ELR (cell line): Measurements from ENCODE around the gene MET.
A peak's percentile ranks its signal among the peaks of the same experiment; 100 is the strongest.

ENCODE experiments used
- DNase-seq: peaks from one replicate; pipeline ENCODE4 v3.0.0-alpha.2; 2015; ENCODE audit warnings: low read depth

Gene MET

GRCh38 chr7:116665332-116665996, 6.5 kb upstream of the MET start:
- no peak for DNase-seq

DNA sequence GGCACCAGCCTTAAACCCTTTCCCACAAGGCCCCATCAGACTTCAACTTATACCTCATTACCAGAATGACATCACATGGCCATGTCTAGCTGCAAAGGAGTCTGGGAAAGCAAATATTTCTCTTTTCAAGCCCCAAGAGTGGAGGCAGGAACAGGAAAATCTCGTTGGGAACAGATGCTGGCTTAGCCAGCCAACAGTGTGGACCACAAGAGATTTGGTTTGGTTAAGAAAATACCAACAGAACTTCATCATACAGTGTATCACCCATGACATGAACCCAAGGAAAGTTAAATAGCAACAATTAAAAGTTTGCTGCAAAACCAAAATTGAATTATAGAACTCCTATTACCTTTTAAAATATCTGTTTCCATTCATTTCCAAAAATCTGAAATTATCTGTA, 2.2 kb upstream of the MET start:
- DNase-seq, result no peak

GRCh38 chr7:116670409-116671015, 1.5 kb upstream of the MET start:
- no peak for DNase-seq

DNA sequence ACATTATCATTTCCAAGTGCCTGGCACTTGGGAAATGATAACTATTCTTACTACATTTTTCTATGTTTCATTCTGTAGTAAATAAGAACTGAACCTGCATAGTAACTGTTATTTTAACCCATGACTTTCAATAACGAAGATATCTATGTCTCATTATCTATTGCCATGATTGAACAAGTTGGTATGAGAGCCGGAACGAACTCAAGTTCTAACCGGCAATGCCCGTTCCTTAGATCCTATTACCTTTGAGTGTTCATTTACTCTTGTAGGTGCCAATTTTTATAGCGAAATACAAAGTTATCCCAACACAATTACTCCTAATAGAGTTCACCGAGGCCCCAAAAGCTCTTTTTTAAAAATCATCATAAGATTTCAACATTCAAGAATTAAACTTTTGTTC, 885 bp upstream of the MET start:
- no peak for DNase-seq

- DNase-seq, result peak; percentile 76
Observed at GRCh38 chr7:116672596-116673456, 830 bp downstream of the MET start.

- DNase-seq, result no peak
Observed at GRCh38 chr7:116673457-116673865, 1.5 kb downstream of the MET start.

DNA sequence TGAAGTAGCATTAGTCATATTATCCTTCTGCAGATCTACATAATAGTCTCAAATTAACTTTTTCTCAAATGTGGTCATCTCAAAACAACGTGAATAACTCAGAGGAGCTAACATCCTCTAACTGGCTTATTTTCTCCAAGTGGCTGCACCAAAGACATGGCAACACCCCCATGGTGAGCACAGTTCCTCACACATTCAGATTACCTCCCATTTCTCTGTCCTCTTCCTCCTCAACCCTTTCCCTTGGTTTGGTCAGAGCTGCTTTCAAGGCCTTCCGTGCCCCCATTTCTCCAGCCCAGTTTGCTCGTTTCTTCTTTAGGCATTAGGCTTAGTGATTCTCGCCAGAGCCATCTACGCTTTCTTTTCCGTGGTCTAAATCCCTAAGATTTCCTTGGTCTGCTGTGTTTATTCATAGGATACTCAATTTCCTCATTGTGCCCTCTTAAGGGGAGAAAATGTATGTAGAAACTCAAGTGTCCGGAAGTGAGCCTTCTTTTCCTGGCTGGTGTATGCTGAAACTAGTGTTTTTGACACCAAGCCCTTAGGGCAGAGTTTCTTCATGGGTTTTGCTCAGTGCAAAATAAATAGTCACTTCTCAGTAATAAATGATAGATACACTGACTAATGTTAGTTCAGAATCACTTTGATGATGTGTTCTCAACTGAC, 2.6 kb downstream of the MET start:
- peak; percentile 78 for DNase-seq

- DNase-seq, result no peak
Observed at GRCh38 chr7:116675812-116676355, 3.9 kb downstream of the MET start.

DNA sequence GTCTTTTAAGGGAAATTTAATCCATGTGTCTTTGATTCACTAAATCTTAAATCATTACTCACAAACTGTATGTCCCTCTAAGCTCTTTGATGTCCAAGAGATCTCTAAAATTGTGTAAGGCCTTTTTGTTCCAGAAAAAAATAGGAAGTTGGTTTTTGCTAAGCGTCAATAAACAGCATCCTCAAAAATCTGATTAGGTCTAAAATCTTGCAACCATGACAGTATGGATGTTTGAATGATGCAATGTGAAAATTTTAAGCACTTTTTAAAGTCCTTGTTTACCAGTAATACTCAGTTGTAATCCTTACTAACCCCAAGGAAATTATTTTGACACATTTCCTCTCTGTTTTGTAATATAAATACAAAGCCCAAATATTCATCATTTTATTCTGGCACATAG, 6.8 kb downstream of the MET start:
- DNase-seq, result no peak

DNA sequence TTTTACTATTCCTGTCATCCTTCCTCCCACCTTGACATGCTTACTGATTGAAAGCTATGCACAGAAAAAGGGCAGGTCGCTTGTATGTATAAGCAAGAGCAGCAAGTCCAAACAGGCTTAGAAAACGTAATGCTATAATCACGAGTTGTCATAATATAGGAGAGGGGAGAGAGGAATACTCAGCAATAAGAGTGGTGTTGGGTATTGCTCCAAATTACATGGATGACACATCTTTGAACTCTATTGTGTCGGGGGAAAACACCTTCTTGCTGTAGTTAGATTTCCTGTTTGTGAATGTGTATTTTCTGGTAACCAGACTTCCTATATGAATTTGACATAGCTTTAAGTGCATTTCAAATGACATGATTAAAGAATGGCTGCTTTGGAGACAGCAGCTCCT, 7.5 kb downstream of the MET start:
- DNase-seq, result no peak

DNA sequence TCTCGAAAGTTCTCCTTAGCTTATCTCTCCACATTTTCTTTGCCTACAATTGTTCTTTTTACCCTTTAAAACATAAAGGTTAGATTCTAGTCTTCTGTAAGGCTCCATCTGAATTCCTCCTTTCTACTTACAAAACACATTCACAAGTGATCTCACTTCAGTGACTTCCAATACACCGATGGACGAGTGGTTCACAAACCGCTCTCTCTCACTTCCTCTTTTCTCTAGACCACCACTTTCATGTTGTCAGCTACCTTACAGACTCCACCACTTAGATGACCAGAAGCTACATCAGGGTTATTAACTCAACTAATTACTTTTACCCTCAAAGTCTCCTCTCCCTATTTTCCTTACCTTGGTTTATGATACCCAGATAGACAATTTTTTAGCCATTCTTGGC, 11.8 kb downstream of the MET start:
- no peak for DNase-seq

DNA sequence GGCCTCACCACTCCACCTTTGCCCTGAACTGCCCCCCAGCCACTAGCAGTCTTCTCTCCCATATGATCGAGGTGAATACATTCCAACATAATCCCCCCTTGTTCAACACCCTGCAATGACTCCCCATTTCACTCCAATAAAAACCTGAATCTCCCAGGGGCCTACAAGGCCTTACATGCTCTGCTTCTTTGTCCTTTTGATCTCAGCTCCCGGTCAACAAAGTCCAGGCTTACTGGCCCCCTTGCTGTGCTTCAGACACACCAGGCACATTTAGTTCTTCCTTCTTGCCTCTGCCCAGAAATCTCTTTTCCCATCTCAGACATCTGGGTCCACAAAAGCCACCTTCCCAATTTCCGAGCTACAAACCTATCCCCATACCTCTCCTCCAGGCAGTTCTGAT, 14.0 kb downstream of the MET start:
- DNase-seq, result no peak

DNA sequence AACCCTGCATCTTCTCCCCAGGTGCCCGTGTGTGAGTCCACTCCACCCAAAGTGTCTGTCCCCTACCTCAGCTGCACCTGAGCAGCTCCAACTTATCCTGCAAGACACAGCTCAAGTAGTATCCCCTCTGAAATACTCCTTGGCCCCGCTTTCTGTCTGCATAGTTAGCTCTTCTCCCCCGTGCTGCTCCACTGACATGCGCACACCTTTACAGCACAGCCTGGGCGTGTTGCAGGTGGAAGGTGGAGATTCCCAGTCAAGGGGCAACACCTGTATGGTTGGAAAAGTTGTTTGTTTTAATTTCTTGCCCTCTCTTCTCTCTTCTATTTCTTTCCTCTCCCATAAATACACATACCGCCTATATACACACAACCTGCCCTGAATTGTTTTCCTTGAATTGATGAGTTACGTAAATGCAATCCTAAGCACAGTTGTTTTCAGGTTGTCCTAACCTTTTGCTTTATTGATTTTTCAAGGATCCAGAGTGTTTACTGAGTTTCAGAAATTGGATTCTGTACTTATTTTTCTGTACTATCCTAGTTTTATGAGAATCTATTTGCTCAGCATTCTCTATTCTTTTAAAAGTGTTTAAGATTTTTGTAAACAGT, 14.9 kb downstream of the MET start:
- DNase-seq, result no peak

- peak; percentile 91 for DNase-seq
Observed at GRCh38 chr7:116687801-116688201, 15.8 kb downstream of the MET start.

DNA sequence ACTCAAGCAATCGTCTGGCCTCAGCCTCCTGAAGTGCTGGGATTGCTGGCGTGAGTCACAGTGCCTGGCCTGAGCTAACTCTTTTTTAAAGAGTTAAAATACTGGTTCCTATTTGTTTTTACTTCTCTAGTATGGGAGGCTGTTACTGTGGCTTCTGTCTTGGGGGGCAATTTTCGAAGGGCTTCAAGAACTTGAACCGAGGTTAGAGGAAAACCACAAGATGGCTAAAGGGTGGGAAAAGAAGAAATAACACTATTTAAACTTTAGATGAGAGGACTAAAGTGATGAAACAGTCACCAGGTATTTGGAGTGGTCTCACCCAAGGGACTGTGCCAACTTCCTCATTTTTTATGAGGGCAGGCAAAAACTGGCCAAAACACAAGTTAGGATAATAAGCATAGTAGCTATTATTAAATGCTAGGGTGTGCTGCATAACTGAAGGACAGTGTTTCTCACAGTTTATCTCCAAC, 17.8 kb downstream of the MET start:
- peak; percentile 48 for DNase-seq

- peak; percentile 63 for DNase-seq
Observed at GRCh38 chr7:116691664-116692063, 19.7 kb downstream of the MET start.

GRCh38 chr7:116692401-116693308, 20.7 kb downstream of the MET start:
- peak; percentile 86 for DNase-seq

- DNase-seq, result no peak
Observed at GRCh38 chr7:116696707-116697106, 24.7 kb downstream of the MET start.

DNA sequence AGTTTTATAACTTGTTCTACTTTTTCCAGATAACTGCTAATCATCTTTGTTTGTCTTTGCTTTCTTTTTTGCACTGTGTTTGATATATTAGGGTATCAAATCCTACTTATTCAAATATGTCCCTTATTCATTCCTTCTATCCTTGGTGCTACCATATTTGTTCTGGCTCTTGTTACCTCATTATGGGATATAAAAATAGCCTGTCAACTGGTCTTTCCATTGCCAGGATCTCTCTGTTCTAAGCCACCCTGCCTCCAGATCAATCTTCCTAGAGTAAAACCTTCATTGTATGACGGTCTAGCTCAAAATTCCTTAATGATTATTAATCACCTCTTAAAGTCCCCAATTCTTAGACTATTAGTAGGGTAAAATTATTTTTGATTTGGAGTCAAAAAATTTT, 25.2 kb downstream of the MET start:
- DNase-seq, result no peak

DNA sequence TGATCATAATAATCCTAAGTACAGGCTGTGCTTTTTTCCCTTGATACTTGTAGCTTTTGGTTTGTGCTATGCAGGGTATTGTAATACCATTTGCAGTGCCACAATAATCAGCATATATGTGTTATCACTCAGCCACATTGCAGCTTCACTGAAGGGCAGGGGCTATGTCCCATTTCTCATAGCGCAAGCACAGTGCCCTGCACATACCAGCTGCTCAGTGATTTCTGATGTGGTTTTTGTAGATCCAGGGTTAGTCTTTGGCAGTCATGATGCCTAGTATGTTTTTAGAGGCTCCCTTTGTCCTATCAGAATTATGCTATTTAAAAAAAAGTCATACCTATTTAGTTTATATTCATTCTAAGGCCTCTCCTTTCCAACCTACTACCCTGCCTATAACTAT, 25.8 kb downstream of the MET start:
- no peak for DNase-seq

DNA sequence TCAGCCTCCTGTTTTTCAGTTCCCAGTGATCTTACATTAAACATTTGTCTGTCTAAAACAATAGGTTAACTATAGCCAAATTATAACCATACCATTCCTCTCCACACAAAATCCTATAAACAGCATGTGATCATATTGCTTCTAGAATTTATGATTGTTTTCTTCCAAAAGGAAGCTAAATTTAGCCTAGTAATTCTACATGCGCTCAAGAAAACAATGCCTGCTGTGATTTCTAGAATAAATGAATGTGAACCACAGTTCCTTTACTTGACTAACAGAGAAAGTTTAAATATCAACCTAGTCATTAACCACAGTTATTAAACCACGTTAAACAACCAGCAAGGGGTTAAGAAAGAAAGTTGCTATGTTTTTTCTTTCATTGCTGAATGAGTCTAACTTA, 26.4 kb downstream of the MET start:
- no peak for DNase-seq
